Keratinocyte (primary cell): ENCODE data around the gene FHIT. TPM values are rescaled to one million over a fixed set of nuclear protein-coding genes. Genes with fewer than 3 reads are reported as not detected.

ENCODE experiments used
- DNase-seq: peaks from one replicate; pipeline ENCODE4 v3.0.0-alpha.2; 2011; ENCODE audit warnings: low read depth, missing footprints, low spot score
- FAIRE-seq: peaks from 2 replicates; lab custom pipeline; 2011; peaks lifted over from hg19 to GRCh38; lab: Jason Lieb, UNC
- H2AFZ ChIP-seq: 2 replicates; pipeline ENCODE4 v1.6.0; 2012; ENCODE audit warnings: low read length, control low read depth, inconsistent platforms; ENCODE audit not compliant: control insufficient read depth
- H3K27ac ChIP-seq: 2 replicates; pipeline ENCODE4 v1.5.1; 2011; ENCODE audit warnings: low read length; ENCODE audit not compliant: control insufficient read depth, insufficient read depth
- H3K27me3 ChIP-seq: 3 replicates; pipeline ENCODE4 v1.6.0; 2011; ENCODE audit warnings: low read length; ENCODE audit not compliant: control insufficient read depth, insufficient read depth; ENCODE audit errors: extremely low read depth
- H3K36me3 ChIP-seq, 2 experiments: 2 replicates in 1 of 2; 3 replicates in 1 of 2; pipeline ENCODE4 v1.5.1; 2011; ENCODE audit warnings: low read length in 2 of 2, mild to moderate bottlenecking in 1 of 2; ENCODE audit not compliant: control insufficient read depth in 2 of 2, insufficient read depth in 2 of 2; ENCODE audit errors: extremely low read depth in 1 of 2
- H3K4me1 ChIP-seq: 3 replicates; pipeline ENCODE4 v1.5.1; 2011; ENCODE audit warnings: low read length; ENCODE audit not compliant: control insufficient read depth, insufficient read depth; ENCODE audit errors: extremely low read depth
- H3K4me2 ChIP-seq: 3 replicates; pipeline ENCODE4 v1.6.0; 2011; ENCODE audit warnings: low read depth, low read length; ENCODE audit not compliant: control insufficient read depth, insufficient read depth; ENCODE audit errors: extremely low read depth
- H3K4me3 ChIP-seq, 3 experiments: fragments of 200-600 bp in 1 of 3; sonication (generic) in 1 of 3; 2 replicates in 2 of 3; 3 replicates in 1 of 3; pipeline ENCODE4 v1.5.1; 2011 to 2016; ENCODE audit warnings: low read length in 3 of 3, mild to moderate bottlenecking in 3 of 3, control low read depth in 2 of 3, inconsistent platforms in 1 of 3, low read depth in 1 of 3, mixed read lengths in 1 of 3, mixed run types in 1 of 3, moderate library complexity in 1 of 3; ENCODE audit not compliant: control insufficient read depth in 2 of 3, insufficient read depth in 2 of 3; ENCODE audit errors: extremely low read depth in 1 of 3
- H3K79me2 ChIP-seq: 2 replicates; pipeline ENCODE4 v1.6.0; 2012; ENCODE audit warnings: low read length; ENCODE audit not compliant: control insufficient read depth, insufficient read depth
- H3K9ac ChIP-seq: 3 replicates; pipeline ENCODE4 v1.6.0; 2011; ENCODE audit warnings: low read length; ENCODE audit not compliant: control insufficient read depth, insufficient read depth; ENCODE audit errors: extremely low read depth
- H3K9me1 ChIP-seq: 3 replicates; pipeline ENCODE4 v1.6.0; 2011; ENCODE audit warnings: low read length; ENCODE audit not compliant: control insufficient read depth, insufficient read depth; ENCODE audit errors: extremely low read depth
- H3K9me3 ChIP-seq: 2 replicates; pipeline ENCODE4 v1.5.1; 2012; ENCODE audit warnings: low read depth, low read length; ENCODE audit not compliant: control insufficient read depth
- H4K20me1 ChIP-seq: 3 replicates; pipeline ENCODE4 v1.6.0; 2011; ENCODE audit warnings: low read length; ENCODE audit not compliant: control insufficient read depth, insufficient read depth; ENCODE audit errors: extremely low read depth
- EZH2 ChIP-seq: IDR thresholded peaks from one replicate; pipeline ENCODE4 v1.6.1; 2012; ENCODE audit warnings: inconsistent platforms, mild to moderate bottlenecking, low read length, moderate library complexity
- dilution Hi-C: fragments of 300-500 bp; cut with MboI; formaldehyde crosslinking; loops from one replicate; pipeline ENCODE4 v1.7.0; 2020; ENCODE audit warnings: low sequenced_read_pairs; ENCODE audit not compliant: extremely low pct_ligation_motif_present
- polyA plus RNA-seq, 5 experiments: library from polyadenylated mRNA; depleted of rRNA in 3 of 5; stranded (reverse) in 3 of 5; stranded (forward) in 1 of 5; unstranded in 1 of 5; fragments of >200 nt; gene quantifications; 1 replicate in 1 of 5; 2 replicates in 3 of 5; 3 replicates in 1 of 5; pipeline versions ENCODE4 v1.2.1 to v1.2.3, GENCODE V29; 2011 to 2012; ENCODE audit warnings: missing spikeins in 2 of 5, low read depth in 1 of 5, low replicate concordance in 1 of 5
- TF ChIP-seq, protein P1 (sequence below), 3 experiments: IDR thresholded peaks in 1 of 3; conservative IDR thresholded peaks in 1 of 3; optimal IDR thresholded peaks in 1 of 3; 2 replicates in 2 of 3; 3 replicates in 1 of 3; pipeline versions ENCODE3 to v1.5.1; 2011; ENCODE audit warnings: low read length in 3 of 3, mild to moderate bottlenecking in 3 of 3, moderate library complexity in 2 of 3, control low read depth in 1 of 3, inconsistent platforms in 1 of 3; ENCODE audit not compliant: insufficient read depth in 2 of 3; ENCODE audit errors: extremely low read depth in 1 of 3

Gene FHIT
- polyA plus RNA-seq, 1 donor (not counting 4 experiments of a cell fraction or from before 2014, with no cell fraction given): 2.2 TPM

GRCh38 chr3:59751606-59752005 lies 1499.6 kb downstream of the FHIT start:
- H3K9me1 ChIP-seq: no peaks in the 10 kb centered on the region
- H3K4me3 ChIP-seq: no peak overlapping the region
- H3K79me2 ChIP-seq: no peaks in the 10 kb centered on the region
- no peak for TF ChIP-seq EZH2
- TF ChIP-seq, protein P1, sequence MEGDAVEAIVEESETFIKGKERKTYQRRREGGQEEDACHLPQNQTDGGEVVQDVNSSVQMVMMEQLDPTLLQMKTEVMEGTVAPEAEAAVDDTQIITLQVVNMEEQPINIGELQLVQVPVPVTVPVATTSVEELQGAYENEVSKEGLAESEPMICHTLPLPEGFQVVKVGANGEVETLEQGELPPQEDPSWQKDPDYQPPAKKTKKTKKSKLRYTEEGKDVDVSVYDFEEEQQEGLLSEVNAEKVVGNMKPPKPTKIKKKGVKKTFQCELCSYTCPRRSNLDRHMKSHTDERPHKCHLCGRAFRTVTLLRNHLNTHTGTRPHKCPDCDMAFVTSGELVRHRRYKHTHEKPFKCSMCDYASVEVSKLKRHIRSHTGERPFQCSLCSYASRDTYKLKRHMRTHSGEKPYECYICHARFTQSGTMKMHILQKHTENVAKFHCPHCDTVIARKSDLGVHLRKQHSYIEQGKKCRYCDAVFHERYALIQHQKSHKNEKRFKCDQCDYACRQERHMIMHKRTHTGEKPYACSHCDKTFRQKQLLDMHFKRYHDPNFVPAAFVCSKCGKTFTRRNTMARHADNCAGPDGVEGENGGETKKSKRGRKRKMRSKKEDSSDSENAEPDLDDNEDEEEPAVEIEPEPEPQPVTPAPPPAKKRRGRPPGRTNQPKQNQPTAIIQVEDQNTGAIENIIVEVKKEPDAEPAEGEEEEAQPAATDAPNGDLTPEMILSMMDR (optimal IDR thresholded peaks at IDR 0.05 in 1 of 3, IDR thresholded peaks at IDR 0.05 in 1 of 3, conservative IDR thresholded peaks at IDR 0.05 in 1 of 3; ENCODE audit: extremely low read depth in 1 of 3, insufficient read depth in 2 of 3, low read length in 3 of 3): no peak
- dilution Hi-C loops: no loop called here
- H3K4me2 ChIP-seq: no peak overlapping the region
- H3K27ac ChIP-seq: no peak overlapping the region
- H4K20me1 ChIP-seq: no peaks in the 10 kb centered on the region
- no peak overlapping the region for H2AFZ ChIP-seq
- no peaks in the 10 kb centered on the region for H3K27me3 ChIP-seq
- DNase-seq: no peak
- no peaks in the 10 kb centered on the region for H3K9me3 ChIP-seq
- no peaks in the 10 kb centered on the region for H3K4me1 ChIP-seq
- no peak for FAIRE-seq
- H3K36me3 ChIP-seq: no peaks in the 10 kb centered on the region
- no peak overlapping the region for H3K9ac ChIP-seq

DNA sequence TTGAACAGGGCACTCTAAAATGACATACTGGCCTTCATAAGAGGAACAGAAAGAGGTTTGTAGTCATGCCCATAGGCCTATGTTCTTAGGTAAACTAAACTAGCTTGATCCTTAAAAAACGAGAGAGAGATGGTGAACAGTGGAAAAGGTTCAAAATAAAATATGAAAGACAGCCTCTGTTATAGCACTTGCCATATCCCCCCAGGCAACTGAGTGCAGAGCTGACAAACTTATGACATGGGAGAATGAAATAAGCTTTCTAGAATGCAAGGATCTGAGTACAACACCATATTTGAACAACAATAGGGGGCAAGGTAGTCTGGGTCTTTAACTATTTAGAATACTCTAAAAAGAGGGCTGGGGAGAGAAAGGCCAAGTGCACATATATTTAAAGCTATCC lies 1500.9 kb downstream of the FHIT start:
- FAIRE-seq: no peak

More for the DNA sequence above, 1500.9 kb downstream of the FHIT start:
- H2AFZ ChIP-seq: no peak overlapping the region
- no peaks in the 10 kb centered on the region for H4K20me1 ChIP-seq
- H3K36me3 ChIP-seq: no peaks in the 10 kb centered on the region
- H3K9me3 ChIP-seq: no peaks in the 10 kb centered on the region
- H3K9ac ChIP-seq: no peak overlapping the region
- H3K27me3 ChIP-seq: no peaks in the 10 kb centered on the region
- H3K4me3 ChIP-seq: no peak overlapping the region
- H3K9me1 ChIP-seq: no peaks in the 10 kb centered on the region
- TF ChIP-seq EZH2: no peak
- TF ChIP-seq, protein P1 (optimal IDR thresholded peaks at IDR 0.05 in 1 of 3, IDR thresholded peaks at IDR 0.05 in 1 of 3, conservative IDR thresholded peaks at IDR 0.05 in 1 of 3; ENCODE audit: extremely low read depth in 1 of 3, insufficient read depth in 2 of 3, low read length in 3 of 3): no peak
- dilution Hi-C loops: no loop called here
- H3K79me2 ChIP-seq: no peaks in the 10 kb centered on the region
- no peaks in the 10 kb centered on the region for H3K4me1 ChIP-seq
- H3K4me2 ChIP-seq: no peak overlapping the region
- no peak overlapping the region for H3K27ac ChIP-seq
- no peak for DNase-seq
